Neuronal stem cell (in vitro differentiated cells): ENCODE measurements around the gene RTEL1.

Source experiments
- DNase-seq: peaks from one replicate; pipeline ENCODE4 v3.0.0-alpha.2; 2013; ENCODE audit warnings: low spot score
- H2AFZ ChIP-seq: one replicate; pipeline ENCODE4 v1.6.1; 2013; ENCODE audit warnings: mild to moderate bottlenecking, low read length, inconsistent platforms
- H2AK5ac ChIP-seq: 2 replicates; pipeline ENCODE4 v1.6.1; 2013; ENCODE audit warnings: low read depth, mild to moderate bottlenecking, inconsistent platforms, low read length, moderate library complexity, mixed read lengths
- H2BK120ac ChIP-seq: 2 replicates; pipeline ENCODE4 v1.6.1; 2013; ENCODE audit warnings: low read depth, mild to moderate bottlenecking, inconsistent platforms, low read length, moderate library complexity, mixed read lengths
- H2BK12ac ChIP-seq: one replicate; pipeline ENCODE4 v1.6.1; 2013; ENCODE audit warnings: low read length, inconsistent platforms
- H2BK15ac ChIP-seq: 2 replicates; pipeline ENCODE4 v1.6.1; 2013; ENCODE audit warnings: mild to moderate bottlenecking, low read length, inconsistent platforms, mixed read lengths
- H2BK5ac ChIP-seq: one replicate; pipeline ENCODE4 v1.6.1; 2013; ENCODE audit warnings: inconsistent platforms, mild to moderate bottlenecking, low read length, moderate library complexity
- H3K14ac ChIP-seq: one replicate; pipeline ENCODE4 v1.6.1; 2013; ENCODE audit warnings: low read length, inconsistent platforms
- H3K18ac ChIP-seq: 2 replicates; pipeline ENCODE4 v1.6.1; 2013; ENCODE audit warnings: low read length, inconsistent platforms
- H3K23ac ChIP-seq: 2 replicates; pipeline ENCODE4 v1.6.1; 2013; ENCODE audit warnings: low read depth, mild to moderate bottlenecking, mixed read lengths, low read length, inconsistent platforms; ENCODE audit not compliant: poor library complexity
- H3K27ac ChIP-seq: replicated peaks from 3 replicates; pipeline ENCODE4 v1.5.1; 2013; ENCODE audit warnings: low read length, inconsistent platforms
- H3K27me3 ChIP-seq, 3 experiments: 2 replicates each; pipeline ENCODE4 v1.6.1; 2013; ENCODE audit warnings: low read length in 3 of 3, mild to moderate bottlenecking in 2 of 3, inconsistent platforms in 1 of 3, low read depth in 1 of 3, mixed read lengths in 1 of 3, moderate library complexity in 1 of 3; ENCODE audit not compliant: control insufficient read depth in 3 of 3, insufficient read depth in 3 of 3
- H3K36me3 ChIP-seq, 2 donors: replicated peaks in 1 of 2; 2 replicates each; pipeline ENCODE4 v1.6.1; 2013; ENCODE audit warnings: low read length in 2 of 2; ENCODE audit not compliant: control insufficient read depth in 2 of 2, insufficient read depth in 2 of 2
- H3K4ac ChIP-seq: 2 replicates; pipeline ENCODE4 v1.6.1; 2013; ENCODE audit warnings: inconsistent platforms, mild to moderate bottlenecking, low read length, moderate library complexity
- H3K4me1 ChIP-seq, 2 donors: 1 replicate in 1 of 2; 2 replicates in 1 of 2; pipeline ENCODE4 v1.6.1; 2013; ENCODE audit warnings: low read length in 2 of 2, low read depth in 1 of 2; ENCODE audit not compliant: control insufficient read depth in 2 of 2, insufficient read depth in 1 of 2
- H3K4me2 ChIP-seq: one replicate; pipeline ENCODE4 v1.6.1; 2013; ENCODE audit warnings: mild to moderate bottlenecking, low read length, inconsistent platforms; ENCODE audit not compliant: insufficient read depth, poor library complexity, severe bottlenecking
- H3K4me3 ChIP-seq, 2 donors: 2 replicates each; pipeline ENCODE4 v1.5.1; 2013; ENCODE audit warnings: low read length in 2 of 2, mild to moderate bottlenecking in 2 of 2, inconsistent platforms in 1 of 2, moderate library complexity in 1 of 2
- H3K79me1 ChIP-seq: one replicate; pipeline ENCODE4 v1.6.1; 2013; ENCODE audit warnings: low read depth, mild to moderate bottlenecking, inconsistent platforms, low read length, moderate library complexity
- H3K9ac ChIP-seq: one replicate; pipeline ENCODE4 v1.6.1; 2013; ENCODE audit warnings: mild to moderate bottlenecking, low read depth, low read length, inconsistent platforms; ENCODE audit not compliant: poor library complexity
- H3K9me3 ChIP-seq, 2 donors: replicated peaks in 1 of 2; 2 replicates each; pipeline versions ENCODE3 to v1.6.1; 2013; ENCODE audit warnings: low read length in 2 of 2, mild to moderate bottlenecking in 2 of 2, inconsistent platforms in 1 of 2, low read depth in 1 of 2, mixed read lengths in 1 of 2, moderate library complexity in 1 of 2; ENCODE audit not compliant: control insufficient read depth in 2 of 2, insufficient read depth in 1 of 2
- H4K8ac ChIP-seq: one replicate; pipeline ENCODE4 v1.6.1; 2013; ENCODE audit warnings: low read depth, mild to moderate bottlenecking, inconsistent platforms, low read length, moderate library complexity
- H4K91ac ChIP-seq: one replicate; pipeline ENCODE4 v1.6.1; 2013; ENCODE audit warnings: low read length, low read depth, mild to moderate bottlenecking, inconsistent platforms; ENCODE audit not compliant: poor library complexity
- WGBS, 2 donors: extraction: QIAGEN DNeasy Blood & Tissue Kit; methylation state at CpG; one replicate each; pipeline ENCODE4 v1.1.7; 2013; ENCODE audit warnings: missing lambda C conversion rate in 2 of 2, mixed read lengths in 1 of 2; ENCODE audit not compliant: insufficient read length in 2 of 2, insufficient replicate concordance in 1 of 2; ENCODE audit errors: extremely low coverage in 2 of 2; 5-methylcytosine and 5-hydroxymethylcytosine counted together

RTEL1 gene

GRCh38 chr20:63692436-63693082 is 34.4 kb downstream of the RTEL1 start:
- no CpG with 5 or more reads among the region's 20 CpGs for WGBS, 2 donors
- no peak overlapping the region for H3K27ac ChIP-seq
- peak overlapping the region; percentile 70 for H2AK5ac ChIP-seq

GRCh38 chr20:63693083-63693732 is 35.1 kb downstream of the RTEL1 start:
- H3K27ac ChIP-seq = no peak overlapping the region
- H3K14ac ChIP-seq = no peak overlapping the region
- H3K9ac ChIP-seq = no peak overlapping the region
- H3K4me3 ChIP-seq = no peak overlapping the region
- no peak overlapping the region for H3K4me2 ChIP-seq
- H4K8ac ChIP-seq = no peak overlapping the region
- no peak overlapping the region for H2AFZ ChIP-seq
- H3K18ac ChIP-seq = no peak overlapping the region
- peaks cover 0 to 47% of the 10 kb centered on the region in 2 donors for H3K36me3 ChIP-seq
- no peaks in the 10 kb centered on the region for H3K27me3 ChIP-seq
- H2BK5ac ChIP-seq = no peak overlapping the region
- WGBS, 2 donors = no CpG with 5 or more reads among the region's 10 CpGs
- H3K9me3 ChIP-seq = peaks cover 0 to 2% of the 10 kb centered on the region in 2 donors
- H2BK12ac ChIP-seq = no peak overlapping the region
- DNase-seq = no peak
- H3K23ac ChIP-seq = no peak overlapping the region
- no peak overlapping the region for H2AK5ac ChIP-seq
- H2BK120ac ChIP-seq = no peak overlapping the region
- H4K91ac ChIP-seq = no peak overlapping the region
- no peak overlapping the region for H3K4ac ChIP-seq
- H3K79me1 ChIP-seq = peaks cover 6% of the 10 kb centered on the region
- H2BK15ac ChIP-seq = no peak overlapping the region
- peaks cover 0 to 14% of the 10 kb centered on the region in 2 donors for H3K4me1 ChIP-seq

More at GRCh38 chr20:63692436-63693082, 34.4 kb downstream of the RTEL1 start:
- Histone ChIP-seq H3K14ac (peak overlapping the region; percentile 89), H3K4ac (no peak overlapping the region), H3K27me3 (no peaks in the 10 kb centered on the region), H3K23ac (no peak overlapping the region), H3K4me2 (no peak overlapping the region), H4K8ac (peak overlapping the region; percentile 92), H2BK12ac (peak overlapping the region; percentile 22), H3K9ac (no peak overlapping the region), H2BK15ac (no peak overlapping the region), H3K18ac (no peak overlapping the region), H2AFZ (no peak overlapping the region), H2BK5ac (peak overlapping the region; percentile 35), H4K91ac (no peak overlapping the region), H2BK120ac (no peak overlapping the region), H3K36me3 (peaks cover 0 to 42% of the 10 kb centered on the region in 2 donors), H3K4me3 (no peak overlapping the region), H3K9me3 (peaks cover 0 to 2% of the 10 kb centered on the region in 2 donors), H3K79me1 (peaks cover 6% of the 10 kb centered on the region), H3K4me1 (peaks cover 0 to 14% of the 10 kb centered on the region in 2 donors)
- DNase-seq = no peak

- DNase-seq = no peak
- no peak overlapping the region for H3K9ac ChIP-seq
- H3K79me1 ChIP-seq = peaks cover 6% of the 10 kb centered on the region
- H4K91ac ChIP-seq = no peak overlapping the region
- peaks cover 0 to 2% of the 10 kb centered on the region in 2 donors for H3K9me3 ChIP-seq
- H3K4me2 ChIP-seq = no peak overlapping the region
- no peak overlapping the region for H3K23ac ChIP-seq
- H3K4me1 ChIP-seq = peaks cover 0 to 14% of the 10 kb centered on the region in 2 donors
- no peak overlapping the region for H2BK12ac ChIP-seq
- no peak overlapping the region for H2BK120ac ChIP-seq
- H3K4me3 ChIP-seq = no peak overlapping the region
- H3K18ac ChIP-seq = no peak overlapping the region
- no peak overlapping the region for H2AFZ ChIP-seq
- peaks cover 0 to 47% of the 10 kb centered on the region in 2 donors for H3K36me3 ChIP-seq
- H2AK5ac ChIP-seq = peak overlapping the region; percentile 1
- no peak overlapping the region for H4K8ac ChIP-seq
- H2BK15ac ChIP-seq = no peak overlapping the region
- no peaks in the 10 kb centered on the region for H3K27me3 ChIP-seq
- no peak overlapping the region for H3K14ac ChIP-seq
- H2BK5ac ChIP-seq = no peak overlapping the region
- no CpG with 5 or more reads among the region's 21 CpGs for WGBS, 2 donors
- no peak overlapping the region for H3K27ac ChIP-seq
- H3K4ac ChIP-seq = no peak overlapping the region
These were observed 35.8 kb downstream of the RTEL1 start for GRCh38 chr20:63693733-63694583.
